Esophagus squamous epithelium (tissue), 5 donors: ENCODE results near the gene TRAPPC4. TPM values are rescaled to one million over a fixed set of nuclear protein-coding genes. Genes with fewer than 3 reads are reported as not detected.
"Not testable (repeated sequence)": the region's sequence is repeated elsewhere in the genome, so short reads cannot be mapped to it uniquely, and the experiment has no call there.

Experiments used
- DNase-seq: peaks from one replicate; lab custom pipeline; 2025; lab: John Stamatoyannopoulos, UW
- H3K27ac ChIP-seq, 4 donors: fragments of 200-600 bp; sonication (generic); one replicate each; pipeline ENCODE4 v1.5.1; 2016 to 2019; ENCODE audit warnings: mild to moderate bottlenecking in 1 of 4
- H3K27me3 ChIP-seq, 4 donors: fragments of 200-600 bp; sonication (generic); 1 replicate in 3 of 4; 2 replicates in 1 of 4; pipeline versions ENCODE4 v1.5.1 to v1.6.0; 2017 to 2021; ENCODE audit warnings: antibody characterized with exemption in 1 of 4
- H3K36me3 ChIP-seq, 3 donors: fragments of 200-600 bp; sonication (generic); one replicate each; pipeline ENCODE4 v1.5.1; 2016 to 2019
- H3K4me1 ChIP-seq, 3 donors: fragments of 200-600 bp; sonication (generic); one replicate each; pipeline ENCODE4 v1.5.1; 2017 to 2019
- H3K4me3 ChIP-seq, 4 donors: fragments of 200-600 bp; sonication (generic); 1 replicate in 3 of 4; 2 replicates in 1 of 4; pipeline ENCODE4 v1.5.1; 2016 to 2019; ENCODE audit warnings: mild to moderate bottlenecking in 2 of 4, moderate library complexity in 1 of 4
- H3K9me3 ChIP-seq, 3 donors: fragments of 200-600 bp; sonication (generic); one replicate each; pipeline ENCODE4 v1.5.1; 2016 to 2019
- POLR2A ChIP-seq, 4 donors: fragments of 450-650 bp; IDR thresholded peaks; one replicate each; pipeline ENCODE4 v1.6.1; 2017; ENCODE audit warnings: antibody characterized with exemption in 4 of 4, mild to moderate bottlenecking in 4 of 4, moderate library complexity in 3 of 4
- WGBS, 2 donors: methylation state at CpG; one replicate each; pipeline ENCODE4 v1.1.5; 2018; 5-methylcytosine and 5-hydroxymethylcytosine counted together
- intact Hi-C: fragments of 100-400 bp; cut with DNase I; formaldehyde crosslinking; loops from one replicate; pipeline ENCODE4 v1.15.0; 2022
- total RNA-seq, 4 donors: library from RNA; depleted of rRNA; stranded (reverse); fragments of >200 nt; gene quantifications; one replicate each; pipeline ENCODE4 v1.1.0, GENCODE V29; 2016
- TF ChIP-seq, protein P1 (sequence below), 6 experiments: fragments of 450-650 bp in 4 of 6; fragments of 200-600 bp in 2 of 6; sonication (generic) in 2 of 6; IDR thresholded peaks; one replicate each; pipeline ENCODE4 v1.5.1; 2016 to 2019; ENCODE audit warnings: antibody characterized with exemption in 6 of 6, mild to moderate bottlenecking in 4 of 6, moderate library complexity in 4 of 6
- donor health status: DM: yes; HTN: yes; CAD: no.

Gene TRAPPC4
- total RNA-seq, 4 donors from 2014 or later, result 26.5 to 44.4 (median 41.2) TPM

DNA sequence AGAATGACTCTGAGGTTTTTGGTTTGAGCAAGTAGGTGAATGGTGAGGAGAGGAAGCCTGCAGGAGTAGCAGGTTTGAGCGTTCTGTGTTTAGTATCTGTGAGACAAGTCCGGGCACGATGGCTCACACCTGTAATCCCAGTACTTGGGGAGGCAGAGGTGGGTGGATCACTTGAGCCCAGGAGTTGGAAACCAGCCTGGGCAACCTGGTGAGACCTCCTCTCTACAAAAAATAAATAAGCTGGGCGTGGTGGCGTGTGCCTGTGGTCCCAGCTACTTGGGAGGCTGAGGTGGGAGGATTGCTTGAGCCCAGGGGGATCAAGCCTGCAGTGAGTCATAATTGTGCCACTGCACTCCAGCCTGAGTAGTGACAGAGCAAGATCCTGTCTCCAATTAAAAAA lies 30.3 kb upstream of the TRAPPC4 start:
- Histone ChIP-seq H3K27ac (peak overlapping the region in 3 of 4 donors; percentile 57 to 83 (median 81)), H3K36me3 (no peaks in the 10 kb centered on the region), H3K9me3 (no peaks in the 10 kb centered on the region), H3K4me3 (no peak overlapping the region), H3K4me1 (peaks cover 0 to 15% (median 0%) of the 10 kb centered on the region in 3 donors), H3K27me3 (no peaks in the 10 kb centered on the region)
- DNase-seq, result no peak
- intact Hi-C loops, result no loop called here
- WGBS, 2 donors, result 25 to 53% methylated on average over 5 of the region's 5 CpGs
- no peak for TF ChIP-seq POLR2A (IDR thresholded peaks at IDR 0.05)
- TF ChIP-seq, protein P1, sequence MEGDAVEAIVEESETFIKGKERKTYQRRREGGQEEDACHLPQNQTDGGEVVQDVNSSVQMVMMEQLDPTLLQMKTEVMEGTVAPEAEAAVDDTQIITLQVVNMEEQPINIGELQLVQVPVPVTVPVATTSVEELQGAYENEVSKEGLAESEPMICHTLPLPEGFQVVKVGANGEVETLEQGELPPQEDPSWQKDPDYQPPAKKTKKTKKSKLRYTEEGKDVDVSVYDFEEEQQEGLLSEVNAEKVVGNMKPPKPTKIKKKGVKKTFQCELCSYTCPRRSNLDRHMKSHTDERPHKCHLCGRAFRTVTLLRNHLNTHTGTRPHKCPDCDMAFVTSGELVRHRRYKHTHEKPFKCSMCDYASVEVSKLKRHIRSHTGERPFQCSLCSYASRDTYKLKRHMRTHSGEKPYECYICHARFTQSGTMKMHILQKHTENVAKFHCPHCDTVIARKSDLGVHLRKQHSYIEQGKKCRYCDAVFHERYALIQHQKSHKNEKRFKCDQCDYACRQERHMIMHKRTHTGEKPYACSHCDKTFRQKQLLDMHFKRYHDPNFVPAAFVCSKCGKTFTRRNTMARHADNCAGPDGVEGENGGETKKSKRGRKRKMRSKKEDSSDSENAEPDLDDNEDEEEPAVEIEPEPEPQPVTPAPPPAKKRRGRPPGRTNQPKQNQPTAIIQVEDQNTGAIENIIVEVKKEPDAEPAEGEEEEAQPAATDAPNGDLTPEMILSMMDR (IDR thresholded peaks at IDR 0.05), result no peak

DNA sequence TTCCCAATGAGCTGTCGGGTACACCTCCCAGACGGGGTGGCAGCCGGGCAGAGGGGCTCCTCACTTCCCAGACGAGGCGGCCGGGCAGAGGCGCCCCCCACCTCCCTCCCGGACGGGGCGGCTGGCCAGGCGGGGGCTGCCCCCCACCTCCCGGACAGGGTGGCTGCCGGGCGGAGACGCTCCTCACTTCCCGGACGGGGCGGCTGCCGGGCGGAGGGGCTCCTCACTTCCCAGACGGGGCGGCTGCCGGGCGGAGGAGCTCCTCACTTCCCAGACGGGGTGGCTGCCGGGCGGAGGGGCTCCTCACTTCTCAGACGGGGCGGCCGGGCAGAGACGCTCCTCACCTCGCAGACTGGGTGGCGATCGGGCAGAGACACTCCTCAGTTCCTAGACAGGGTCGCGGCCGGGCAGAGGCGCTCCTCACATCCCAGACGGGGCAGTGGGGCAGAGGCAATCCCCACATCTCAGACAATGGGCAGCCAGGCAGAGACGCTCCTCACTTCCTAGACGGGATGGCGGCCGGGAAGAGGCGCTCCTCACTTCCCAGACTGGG lies 27.0 kb upstream of the TRAPPC4 start:
- WGBS, 2 donors, result no CpG with 5 or more reads among the region's 44 CpGs
- not testable (repeated sequence) for DNase-seq

DNA sequence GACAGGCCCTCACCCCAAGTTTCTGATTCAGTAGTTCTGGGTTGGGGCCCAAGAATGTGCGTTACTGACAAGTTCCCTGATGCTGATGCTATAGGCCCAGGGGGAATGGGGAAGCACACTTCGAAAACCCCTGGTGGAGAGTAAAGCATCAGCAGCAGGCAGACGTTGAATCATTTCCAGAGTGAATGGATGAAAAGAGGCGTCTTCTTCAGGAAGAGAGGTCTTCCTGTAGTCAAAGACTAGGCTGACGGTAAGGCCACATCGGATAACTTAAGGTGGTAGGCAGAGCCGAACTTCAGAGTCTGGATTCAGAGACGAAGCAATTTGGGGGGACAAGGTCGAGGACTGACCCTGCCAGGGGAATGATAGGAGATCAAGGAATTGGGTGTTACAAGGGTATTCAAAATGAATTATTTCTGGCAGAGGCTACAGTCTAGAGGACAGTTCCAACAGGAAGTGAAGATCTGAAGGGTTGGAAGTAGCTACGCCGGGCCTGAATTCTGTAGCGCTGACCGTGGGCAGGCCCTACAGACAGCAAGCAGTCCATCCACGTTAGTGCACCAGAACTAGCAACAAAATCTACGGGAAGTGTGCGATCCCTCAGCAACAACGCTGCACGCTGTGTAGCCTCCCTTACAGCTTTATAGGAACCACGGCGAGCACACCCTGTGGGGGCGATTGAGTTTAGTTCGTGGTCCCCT lies 21.5 kb upstream of the TRAPPC4 start:
- H3K9me3 ChIP-seq, result no peaks in the 10 kb centered on the region
- H3K4me3 ChIP-seq, result peak overlapping the region; percentile 67 to 82 (median 78)
- intact Hi-C loops, result no loop called here
- no peaks in the 10 kb centered on the region for H3K27me3 ChIP-seq
- 9 to 12% methylated on average over 20 to 22 of the region's 22 CpGs for WGBS, 2 donors
- TF ChIP-seq, protein P1 (IDR thresholded peaks at IDR 0.05), result peak in 2 of 6 experiments; percentile 34 to 40
- TF ChIP-seq POLR2A (IDR thresholded peaks at IDR 0.05), result no peak
- H3K27ac ChIP-seq, result peak overlapping the region; percentile 87 to 91 (median 88)
- peaks cover 0 to 29% (median 7%) of the 10 kb centered on the region in 3 donors for H3K36me3 ChIP-seq
- peaks cover 6 to 34% (median 23%) of the 10 kb centered on the region in 3 donors for H3K4me1 ChIP-seq
- DNase-seq, result no peak

More for the DNA sequence above, 27.0 kb upstream of the TRAPPC4 start:
- H3K9me3 ChIP-seq, intact Hi-C loops, H3K27me3 ChIP-seq, H3K36me3 ChIP-seq, H3K27ac ChIP-seq, H3K4me3 ChIP-seq: not testable (repeated sequence)
- H3K4me1 ChIP-seq, result peaks cover 0 to 18% (median 5%) of the 10 kb centered on the region in 3 donors

DNA sequence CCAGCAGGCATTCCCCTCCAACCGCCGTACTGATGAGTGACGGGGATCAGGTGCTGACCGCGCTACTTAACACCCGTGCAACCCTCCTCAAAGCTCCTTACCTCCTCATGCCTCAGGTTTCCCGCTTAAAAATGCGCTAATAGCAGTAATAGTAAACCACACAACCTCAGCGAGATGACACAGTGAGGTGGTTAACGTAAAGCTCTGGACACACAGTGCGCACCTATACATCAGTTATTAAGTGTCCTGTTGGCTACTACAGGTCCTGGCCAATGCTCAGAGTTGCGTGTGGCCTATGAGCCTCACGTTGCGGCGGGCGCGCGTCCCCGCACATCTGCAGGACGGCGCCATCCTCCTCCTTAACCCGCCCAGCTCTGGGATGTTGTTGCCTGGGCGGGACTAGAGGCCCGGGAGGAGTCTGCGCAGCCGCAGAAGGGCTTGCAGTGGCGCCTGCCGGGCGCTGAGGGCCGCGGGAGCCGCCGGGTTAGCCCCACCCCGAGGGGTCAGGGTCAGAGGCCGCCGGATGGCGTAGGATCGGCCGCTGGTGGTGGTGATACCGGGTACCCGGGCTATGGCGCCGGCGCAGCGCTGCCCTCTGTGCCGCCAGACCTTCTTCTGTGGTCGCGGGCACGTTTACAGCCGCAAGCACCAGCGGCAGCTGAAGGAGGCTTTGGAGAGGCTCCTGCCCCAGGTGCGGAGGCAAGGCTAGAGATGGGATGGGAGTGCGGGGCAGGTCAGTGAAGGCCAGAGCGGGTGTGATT lies 20.8 kb upstream of the TRAPPC4 start, which contains the start of gene CENATAC:
TSS of gene CENATAC (plus strand) at position 512 of the 761 bp plus-strand sequence. CDS start at position 572, 60 bp downstream.
- TF ChIP-seq, protein P1 (IDR thresholded peaks at IDR 0.05), result peak in 2 of 6 experiments; percentile 8 to 40
- peak in 3 of 4 donors; percentile 68 to 85 (median 80) for TF ChIP-seq POLR2A (IDR thresholded peaks at IDR 0.05)
- DNase-seq, result peak; percentile 51
- 0% methylated on average over 10 to 14 of the region's 54 CpGs for WGBS, 2 donors
- Histone ChIP-seq H3K9me3 (no peaks in the 10 kb centered on the region), H3K27ac (peak within 1 kb of the TSS; percentile 87 to 91 (median 88)), H3K4me1 (peaks cover 6 to 34% (median 23%) of the 10 kb centered on the region in 3 donors), H3K36me3 (peaks cover 0 to 36% (median 7%) of the 10 kb centered on the region in 3 donors), H3K4me3 (peak within 1 kb of the TSS; percentile 67 to 82 (median 78)), H3K27me3 (no peaks in the 10 kb centered on the region)
- intact Hi-C loops, result no loop called here

DNA sequence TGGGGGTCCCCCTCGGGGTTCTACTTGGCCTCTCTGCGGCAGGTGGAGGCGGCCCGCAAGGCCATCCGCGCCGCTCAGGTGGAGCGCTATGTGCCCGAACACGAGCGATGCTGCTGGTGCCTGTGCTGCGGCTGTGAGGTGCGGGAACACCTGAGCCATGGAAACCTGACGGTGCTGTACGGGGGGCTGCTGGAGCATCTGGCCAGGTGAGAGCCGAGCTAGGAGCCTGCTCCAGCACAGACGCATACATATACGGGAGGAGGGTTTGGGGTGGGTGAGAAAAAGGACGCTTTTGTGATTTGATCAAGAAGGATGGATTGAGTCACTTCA lies 20.2 kb upstream of the TRAPPC4 start:
- Histone ChIP-seq H3K27me3 (no peaks in the 10 kb centered on the region), H3K4me1 (peaks cover 6 to 34% (median 23%) of the 10 kb centered on the region in 3 donors), H3K36me3 (peaks cover 0 to 42% (median 7%) of the 10 kb centered on the region in 3 donors), H3K27ac (peak overlapping the region; percentile 87 to 91 (median 88)), H3K9me3 (no peaks in the 10 kb centered on the region), H3K4me3 (peak overlapping the region; percentile 67 to 82 (median 78))
- TF ChIP-seq POLR2A (IDR thresholded peaks at IDR 0.05), result no peak
- TF ChIP-seq, protein P1 (IDR thresholded peaks at IDR 0.05), result no peak
- DNase-seq, result no peak
- 2 to 20% methylated on average over 1 to 5 of the region's 19 CpGs for WGBS, 2 donors
- intact Hi-C loops, result no loop called here
